ENCODE data around the gene BHLHE40.

- TF ChIP-seq ZNF274 (IDR thresholded peaks at IDR 0.05; ENCODE audit: low read depth, low read length): no peak
- TF ChIP-seq YY1 (IDR thresholded peaks at IDR 0.05; ENCODE audit: insufficient read depth, insufficient read length): no peak
- no peak for TF ChIP-seq SUZ12 (IDR thresholded peaks at IDR 0.05; ENCODE audit: extremely low read depth, insufficient read depth, insufficient read length)
These were observed 53.6 kb downstream of the BHLHE40 start for GRCh38 chr3:5032844-5033243.
